Mesodermal cell (in vitro differentiated cells): ENCODE results near the gene AOPEP.

Source experiments
- H3K27ac ChIP-seq: 2 replicates; pipeline ENCODE4 v1.7.0; 2013; ENCODE audit warnings: mild to moderate bottlenecking, low read depth, low read length, moderate library complexity; ENCODE audit not compliant: severe bottlenecking
- H3K36me3 ChIP-seq: 2 replicates; pipeline ENCODE4 v1.7.1; 2013; ENCODE audit warnings: mild to moderate bottlenecking, low read length, moderate library complexity; ENCODE audit not compliant: control insufficient read depth, insufficient read depth
- H3K4me1 ChIP-seq: one replicate; pipeline ENCODE4 v1.7.1; 2013; ENCODE audit warnings: mild to moderate bottlenecking, low read length; ENCODE audit not compliant: insufficient read depth, control insufficient read depth, poor library complexity, severe bottlenecking
- H3K4me3 ChIP-seq: 2 replicates; pipeline ENCODE4 v1.7.0; 2013; ENCODE audit warnings: low read length, control low read depth, mild to moderate bottlenecking; ENCODE audit not compliant: insufficient read depth, poor library complexity, severe bottlenecking; ENCODE audit errors: extremely low read depth
- H3K9me3 ChIP-seq: 2 replicates; pipeline ENCODE4 v1.7.1; 2013; ENCODE audit warnings: mild to moderate bottlenecking, low read length, moderate library complexity; ENCODE audit not compliant: control insufficient read depth
- WGBS, 2 experiments: methylation state at CpG; one replicate each; pipeline ENCODE4 v1.1.5; 2013; ENCODE audit warnings: missing lambda C conversion rate in 2 of 2; ENCODE audit not compliant: insufficient coverage in 2 of 2; 5-methylcytosine and 5-hydroxymethylcytosine counted together

Gene AOPEP

DNA sequence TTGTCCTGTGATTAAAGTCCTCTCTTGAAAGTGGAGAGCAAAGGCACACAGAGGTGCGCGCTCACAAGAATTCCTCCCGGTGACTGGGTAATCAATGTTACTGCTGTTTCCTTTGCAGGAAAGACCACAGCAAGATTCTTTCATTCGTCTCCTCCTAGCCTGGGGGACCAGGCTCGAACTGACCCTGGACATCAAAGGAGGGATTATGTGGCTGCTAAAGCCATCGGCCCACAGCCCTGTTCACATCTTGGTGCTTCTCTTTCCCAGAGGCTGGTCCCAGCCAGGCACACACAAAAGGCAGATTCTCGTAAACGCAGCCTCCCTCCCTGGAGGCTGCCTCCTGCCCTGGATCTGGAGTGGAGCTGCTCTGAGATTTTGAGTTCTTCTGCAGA, 360.1 kb downstream of the AOPEP start:
- peak overlapping the region; percentile 78 for H3K27ac ChIP-seq
- peaks cover 75% of the 10 kb centered on the region for H3K36me3 ChIP-seq
- WGBS, 2 experiments: 72 to 90% methylated on average over 8 of the region's 8 CpGs
- no peaks in the 10 kb centered on the region for H3K9me3 ChIP-seq
- peaks cover 28% of the 10 kb centered on the region for H3K4me1 ChIP-seq
- no peak overlapping the region for H3K4me3 ChIP-seq

DNA sequence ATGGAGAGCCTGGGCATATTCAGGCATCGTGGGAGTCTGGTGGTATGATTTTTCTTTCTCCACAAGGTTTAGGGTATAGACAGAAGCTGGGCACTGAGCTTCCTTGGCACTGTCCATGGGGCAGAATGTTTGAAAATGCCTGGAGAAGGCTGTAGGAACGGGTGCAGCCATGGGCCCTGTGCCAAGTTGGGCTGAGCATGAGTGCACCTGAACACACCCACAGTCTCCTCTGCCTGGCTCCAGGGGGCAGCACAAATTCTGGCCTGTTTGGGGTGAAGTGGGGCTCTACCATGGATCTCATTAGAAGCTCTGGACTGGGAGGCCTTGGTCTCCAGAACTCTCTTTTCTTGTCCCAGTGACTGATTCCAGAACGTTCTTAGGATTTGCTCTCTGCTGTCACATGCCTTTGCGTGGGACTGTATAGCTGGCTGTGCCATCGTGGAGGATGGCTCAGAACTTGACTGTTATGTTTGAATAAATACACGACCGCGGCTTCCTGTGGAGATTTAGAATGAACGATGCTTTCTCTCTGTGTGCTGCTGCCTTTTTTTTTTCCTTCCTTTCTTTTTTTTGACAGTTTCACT, 361.3 kb downstream of the AOPEP start:
- WGBS, 2 experiments: 97 to 99% methylated on average over 7 to 9 of the region's 9 CpGs
- Histone ChIP-seq H3K36me3 (peaks cover 64% of the 10 kb centered on the region), H3K27ac (peak overlapping the region; percentile 16), H3K4me1 (peaks cover 40% of the 10 kb centered on the region), H3K9me3 (no peaks in the 10 kb centered on the region), H3K4me3 (no peak overlapping the region)

DNA sequence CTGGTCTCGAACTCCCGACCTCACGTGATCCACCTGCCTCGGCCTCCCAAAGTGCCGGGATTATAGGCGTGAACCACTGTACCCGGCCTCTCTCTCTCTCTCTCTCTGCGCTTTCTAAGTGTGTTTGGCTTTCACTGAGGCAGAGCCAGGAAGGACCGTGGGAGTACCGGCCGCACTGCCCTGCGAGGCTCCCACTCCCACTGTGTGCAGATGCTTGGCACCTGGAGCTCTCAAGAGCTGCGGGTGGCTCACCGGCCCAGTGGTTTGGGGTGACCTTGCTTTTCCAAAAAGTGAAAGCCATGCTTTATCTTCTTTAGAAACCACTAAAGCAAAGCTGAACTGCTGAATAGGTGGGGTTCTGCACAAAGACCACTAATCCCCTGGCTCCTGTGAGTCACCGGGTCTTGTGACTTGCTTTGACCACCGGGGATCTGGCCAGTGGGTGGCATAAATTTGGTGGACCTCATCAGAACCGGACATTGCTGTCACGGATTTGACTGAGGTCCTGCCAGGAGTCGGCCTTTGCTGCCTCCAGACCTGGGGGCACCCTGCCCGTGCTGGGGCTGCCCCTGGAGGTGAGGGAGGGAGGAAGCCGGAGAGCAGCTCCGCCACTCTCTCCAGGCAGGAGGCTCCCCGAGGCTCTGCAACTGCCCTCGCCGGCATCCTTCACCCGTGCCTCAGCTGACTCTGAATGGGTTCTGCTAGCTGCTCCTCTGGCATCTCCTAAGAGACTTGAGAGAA, 362.1 kb downstream of the AOPEP start:
- peak overlapping the region; percentile 16 for H3K27ac ChIP-seq
- H3K9me3 ChIP-seq: no peaks in the 10 kb centered on the region
- H3K4me3 ChIP-seq: no peak overlapping the region
- peaks cover 57% of the 10 kb centered on the region for H3K36me3 ChIP-seq
- WGBS, 2 experiments: 91 to 94% methylated on average over 17 to 22 of the region's 26 CpGs
- peaks cover 41% of the 10 kb centered on the region for H3K4me1 ChIP-seq

GRCh38 chr9:95089257-95090022, 362.9 kb downstream of the AOPEP start:
- Histone ChIP-seq H3K36me3 (peaks cover 52% of the 10 kb centered on the region), H3K4me1 (peaks cover 46% of the 10 kb centered on the region), H3K4me3 (no peak overlapping the region), H3K9me3 (no peaks in the 10 kb centered on the region), H3K27ac (no peak overlapping the region)
- 98% methylated on average over 12 to 14 of the region's 16 CpGs for whole genome bisulfite sequencing, 2 experiments

GRCh38 chr9:95090023-95090791, 363.7 kb downstream of the AOPEP start:
- Histone ChIP-seq H3K27ac (no peak overlapping the region), H3K4me1 (peaks cover 46% of the 10 kb centered on the region), H3K9me3 (no peaks in the 10 kb centered on the region), H3K36me3 (peaks cover 44% of the 10 kb centered on the region), H3K4me3 (no peak overlapping the region)
- WGBS, 2 experiments: 95% methylated on average over 18 to 22 of the region's 22 CpGs

- Histone ChIP-seq H3K4me1 (peaks cover 40% of the 10 kb centered on the region), H3K9me3 (no peaks in the 10 kb centered on the region), H3K4me3 (no peak overlapping the region), H3K36me3 (peaks cover 36% of the 10 kb centered on the region), H3K27ac (peak overlapping the region; percentile 82)
- 87 to 89% methylated on average over 11 of the region's 14 CpGs for WGBS, 2 experiments
Observed at GRCh38 chr9:95090871-95091577, 364.5 kb downstream of the AOPEP start.

DNA sequence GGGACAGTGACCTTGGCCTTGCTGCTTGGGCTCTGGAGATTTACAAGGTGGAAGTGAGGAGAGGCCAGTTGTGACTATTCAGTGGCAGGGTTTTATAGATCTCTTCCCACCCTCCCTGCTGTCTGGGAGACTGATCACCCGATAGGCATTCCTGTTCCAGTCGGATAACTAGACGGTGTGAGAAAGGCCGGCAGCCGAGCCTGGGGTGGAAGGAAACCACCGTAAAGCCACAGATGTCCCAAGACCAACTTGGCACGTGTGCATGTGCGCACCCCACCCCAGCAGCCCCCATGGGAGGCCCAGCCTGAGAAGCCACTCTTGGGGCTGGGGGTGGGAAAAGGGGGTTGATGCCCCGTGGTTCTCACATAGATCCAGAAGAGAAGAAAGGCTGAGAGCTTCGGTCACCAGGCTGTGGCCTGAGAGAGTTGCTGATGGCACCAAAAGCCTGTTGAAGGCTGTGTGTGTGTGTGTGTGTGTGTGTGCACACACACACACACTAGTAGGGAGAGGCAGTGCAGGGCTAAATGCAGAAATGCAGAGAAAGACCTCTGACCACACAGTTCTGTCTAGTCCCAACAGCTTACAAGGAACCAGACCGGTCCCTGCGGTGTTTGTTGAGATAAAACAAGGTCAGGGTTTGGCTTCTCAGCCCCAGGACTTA, 365.2 kb downstream of the AOPEP start:
- Histone ChIP-seq H3K4me3 (no peak overlapping the region), H3K4me1 (peaks cover 33% of the 10 kb centered on the region), H3K36me3 (peaks cover 31% of the 10 kb centered on the region), H3K27ac (peak overlapping the region; percentile 82), H3K9me3 (no peaks in the 10 kb centered on the region)
- 90 to 92% methylated on average over 9 to 10 of the region's 12 CpGs for whole genome bisulfite sequencing, 2 experiments

DNA sequence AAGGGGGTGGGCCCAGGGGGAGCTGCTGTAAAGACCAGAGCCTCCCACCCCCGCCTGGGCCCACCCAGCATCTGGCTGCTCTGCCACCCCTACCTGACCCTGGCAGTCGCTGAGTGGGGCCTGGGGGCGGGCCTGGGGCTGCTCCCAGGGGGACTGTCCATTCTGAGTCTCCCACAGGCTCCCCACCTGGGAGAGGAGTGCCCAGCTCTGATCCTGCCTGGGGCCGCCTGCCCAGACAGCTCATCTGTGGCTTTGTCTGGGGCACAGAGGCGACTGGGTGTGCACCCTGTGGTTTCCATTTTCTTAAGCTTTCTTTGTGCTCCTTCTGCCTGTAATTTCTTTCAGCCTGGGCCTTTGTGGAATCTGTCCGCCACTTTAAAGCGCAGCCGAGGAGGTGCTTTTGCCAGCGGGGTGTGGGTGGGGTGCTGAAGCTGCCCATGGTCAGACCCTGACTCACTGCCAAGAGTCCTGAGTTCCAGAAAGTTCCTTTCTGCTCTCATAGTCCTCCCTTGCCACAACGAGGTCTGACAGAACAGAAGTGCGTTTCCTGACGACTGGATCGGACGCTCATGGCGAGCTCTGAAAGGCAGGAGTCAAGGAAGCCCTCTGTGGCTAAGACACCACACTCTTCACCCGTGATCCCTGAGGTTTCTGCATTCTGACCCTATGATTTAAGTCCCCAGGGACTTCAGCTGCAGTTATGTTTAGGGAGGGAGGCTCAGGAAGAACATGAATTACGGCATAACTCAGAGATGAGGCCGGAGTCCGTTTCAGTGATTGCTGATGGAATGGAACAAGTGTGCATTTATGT, 366.0 kb downstream of the AOPEP start:
- WGBS, 2 experiments: 77 to 80% methylated on average over 15 to 18 of the region's 19 CpGs
- Histone ChIP-seq H3K27ac (peak overlapping the region; percentile 82), H3K4me1 (peaks cover 33% of the 10 kb centered on the region), H3K4me3 (no peak overlapping the region), H3K36me3 (peaks cover 28% of the 10 kb centered on the region), H3K9me3 (no peaks in the 10 kb centered on the region)

DNA sequence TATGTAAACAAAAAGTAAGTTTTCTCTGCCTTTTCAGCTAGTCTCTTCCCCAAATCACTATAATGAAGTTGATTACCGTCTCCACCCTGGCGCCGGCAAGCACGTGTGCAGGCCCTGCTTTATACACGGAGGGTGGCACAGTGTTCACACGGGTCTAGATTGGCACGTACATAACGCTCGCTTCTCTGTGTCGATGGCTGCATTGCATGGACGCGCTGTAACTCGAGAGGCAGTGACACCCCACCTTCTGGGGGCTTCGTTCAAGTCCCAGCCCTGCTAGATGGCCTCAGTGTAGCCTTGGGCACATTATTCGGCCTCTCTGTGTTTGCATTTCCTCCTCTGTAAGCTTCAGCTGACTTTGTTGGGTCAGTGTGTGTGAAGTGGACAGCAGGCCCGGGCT, 367.1 kb downstream of the AOPEP start:
- peaks cover 37% of the 10 kb centered on the region for H3K4me1 ChIP-seq
- no peak overlapping the region for H3K27ac ChIP-seq
- 90 to 92% methylated on average over 15 of the region's 16 CpGs for WGBS, 2 experiments

More for the DNA sequence above, 367.1 kb downstream of the AOPEP start:
- Histone ChIP-seq H3K36me3 (peaks cover 24% of the 10 kb centered on the region), H3K9me3 (no peaks in the 10 kb centered on the region), H3K4me3 (no peak overlapping the region)
